AG04450 (cell line): ENCODE measurements around the gene HSCB. TPM values are rescaled to one million over a fixed set of nuclear protein-coding genes. Genes with fewer than 3 reads are reported as not detected.

ENCODE experiments used
- CTCF ChIA-PET: fragments of 300-600, 350-600 bp; formaldehyde crosslinking; extraction: SDS; loops from one replicate; lab custom pipeline; 2022; ENCODE audit warnings: antibody characterized with exemption, inconsistent platforms; lab: Charles Lee
- POLR2A ChIA-PET: fragments of 350-600 bp; formaldehyde crosslinking; extraction: SDS; loops from one replicate; lab custom pipeline; 2021; ENCODE audit warnings: antibody characterized with exemption, inconsistent platforms; lab: Yijun Ruan, JAX
- DNase-seq: peaks from one replicate; pipeline ENCODE4 v3.0.0-alpha.2; 2011; ENCODE audit warnings: low read depth, low spot score
- H3K27ac ChIP-seq: one replicate; pipeline ENCODE4 v1.5.1; 2012; ENCODE audit warnings: low read depth, low read length, control low read depth
- H3K27me3 ChIP-seq: one replicate; pipeline ENCODE4 v1.6.0; 2012; ENCODE audit warnings: low read length; ENCODE audit not compliant: control insufficient read depth, insufficient read depth
- H3K4me3 ChIP-seq: 2 replicates; pipeline ENCODE4 v1.5.1; 2011; ENCODE audit warnings: mild to moderate bottlenecking, low read depth, low read length, control low read depth
- H3K9me3 ChIP-seq: 2 replicates; pipeline ENCODE4 v1.5.1; 2012; ENCODE audit warnings: low read length; ENCODE audit not compliant: control insufficient read depth, insufficient read depth
- CTCF ChIP-seq: IDR thresholded peaks from 2 replicates; pipeline ENCODE4 v1.5.1; 2011; ENCODE audit warnings: low read depth, low read length, control low read depth, inconsistent platforms
- polyA plus RNA-seq: library from polyadenylated mRNA; depleted of rRNA; stranded (reverse); fragments of >200 nt; gene quantifications from 2 replicates; pipeline ENCODE4 v1.2.3, GENCODE V29; 2011

Gene HSCB
- polyA plus RNA-seq, 1 experiment = 24.5 TPM

- DNase-seq = no peak
- CTCF ChIA-PET = no interaction called here
- H3K4me3 ChIP-seq = no peak overlapping the region
- H3K27ac ChIP-seq = no peak overlapping the region
- POLR2A ChIA-PET = interaction anchor here (0.6 to 0.7 kb wide), 2 partner anchors 24 to 64 kb away, joined by 4 to 6 read pairs; no protein-coding TSS in a partner anchor
- no peaks in the 10 kb centered on the region for H3K27me3 ChIP-seq
- TF ChIP-seq CTCF = no peak
- H3K9me3 ChIP-seq = no peaks in the 10 kb centered on the region; the same call in 1 of the 2 replicates
Measured at GRCh38 chr22:28774378-28774777, 32.5 kb downstream of the HSCB start.

- Histone ChIP-seq H3K27ac (no peak overlapping the region), H3K4me3 (no peak overlapping the region), H3K27me3 (no peaks in the 10 kb centered on the region), H3K9me3 (no peaks in the 10 kb centered on the region)
- CTCF ChIA-PET = interaction anchor here (1.2 kb wide), 1 partner anchor 76 kb away, joined by 3 read pairs; no protein-coding TSS in a partner anchor
- TF ChIP-seq CTCF = no peak
- POLR2A ChIA-PET = no interaction called here
- DNase-seq = no peak
Measured at GRCh38 chr22:28779833-28780232, 38.0 kb downstream of the HSCB start.

- ChIA-PET CTCF (interaction anchor here (1.2 kb wide), 1 partner anchor 75 kb away, joined by 3 read pairs; no protein-coding TSS in a partner anchor), POLR2A (no interaction called here)
- no peaks in the 10 kb centered on the region for H3K9me3 ChIP-seq
- no peak for DNase-seq
- TF ChIP-seq CTCF = no peak
- H3K27me3 ChIP-seq = no peaks in the 10 kb centered on the region
- H3K27ac ChIP-seq = no peak overlapping the region
- no peak overlapping the region for H3K4me3 ChIP-seq
Measured at GRCh38 chr22:28780296-28780695, 38.5 kb downstream of the HSCB start.

- peak; percentile 15 for DNase-seq
- ChIA-PET POLR2A (interaction anchor here (0.6 to 1.6 kb wide), 4 partner anchors 12 to 70 kb away, joined by 5 to 8 read pairs (median 6); partner anchors contain the start of genes CCDC117 and XBP1), CTCF (interaction anchor here (0.6 to 1.6 kb wide), 3 partner anchors 11 to 183 kb away, joined by 3 to 7 read pairs (median 3); no protein-coding TSS in a partner anchor)
- H3K9me3 ChIP-seq = no peaks in the 10 kb centered on the region
- no peak overlapping the region for H3K4me3 ChIP-seq
- H3K27ac ChIP-seq = peak overlapping the region; percentile 65
- TF ChIP-seq CTCF = no peak
- H3K27me3 ChIP-seq = no peaks in the 10 kb centered on the region
Measured at GRCh38 chr22:28783786-28784671, 42.2 kb downstream of the HSCB start.

- TF ChIP-seq CTCF = no peak
- ChIA-PET POLR2A (interaction anchor here (0.9 kb wide), 1 partner anchor 10 kb away, joined by 3 read pairs; no protein-coding TSS in a partner anchor), CTCF (no interaction called here)
- H3K4me3 ChIP-seq = no peak overlapping the region
- no peaks in the 10 kb centered on the region for H3K27me3 ChIP-seq
- no peak overlapping the region for H3K27ac ChIP-seq
- no peaks in the 10 kb centered on the region; the same call in 1 of the 2 replicates for H3K9me3 ChIP-seq
- no peak for DNase-seq
Measured at GRCh38 chr22:28788601-28789000, 46.8 kb downstream of the HSCB start.
